Endothelial cell of umbilical vein (primary cell): ENCODE measurements around the gene CCDC144A. TPM values are rescaled to one million over a fixed set of nuclear protein-coding genes. Genes with fewer than 3 reads are reported as not detected.
"Not testable (repeated sequence)": the region's sequence is repeated elsewhere in the genome, so short reads cannot be mapped to it uniquely, and the experiment has no call there.

Experiments
- BruUV-seq: library from RNA; stranded (reverse); fragments of 400-500 nt; replicated peaks from 2 replicates; lab custom pipeline; 2021; lab: Mats Ljungman, UMichigan
- CTCF ChIA-PET: fragments of 300-600, 350-600 bp; sonication (Branson Sonifier 250); formaldehyde crosslinking; loops from one replicate; lab custom pipeline; 2021; ENCODE audit warnings: antibody characterized with exemption, inconsistent platforms; lab: Charles Lee
- POLR2A ChIA-PET: fragments of 300-600, 350-600 bp; sonication (Branson Sonifier 250); formaldehyde crosslinking; loops from one replicate; lab custom pipeline; 2021; ENCODE audit warnings: antibody characterized with exemption, inconsistent platforms; lab: Charles Lee
- DNase-seq: peaks from one replicate; pipeline ENCODE4 v3.0.0-alpha.2; 2011; ENCODE audit warnings: low read depth, low spot score
- FAIRE-seq: peaks from 2 replicates; lab custom pipeline; 2011; peaks lifted over from hg19 to GRCh38; lab: Jason Lieb, UNC
- H2AFZ ChIP-seq: 2 replicates; pipeline ENCODE4 v1.6.0; 2012; ENCODE audit warnings: low read depth, low read length, control low read depth, inconsistent platforms
- H3K27ac ChIP-seq: 2 replicates; pipeline ENCODE4 v1.5.1; 2011; ENCODE audit warnings: low read depth, mild to moderate bottlenecking, control low read depth, low read length, moderate library complexity; ENCODE audit not compliant: insufficient read depth
- H3K27me3 ChIP-seq, 2 experiments: 2 replicates each; pipeline versions ENCODE4 v1.6.0 to v1.6.1; 2011; ENCODE audit warnings: low read length in 2 of 2, mixed read lengths in 1 of 2; ENCODE audit not compliant: control insufficient read depth in 2 of 2, insufficient read depth in 2 of 2
- H3K36me3 ChIP-seq, 2 experiments: 2 replicates in 1 of 2; 3 replicates in 1 of 2; pipeline ENCODE4 v1.5.1; 2011; ENCODE audit warnings: low read length in 2 of 2, mild to moderate bottlenecking in 1 of 2, moderate library complexity in 1 of 2; ENCODE audit not compliant: control insufficient read depth in 2 of 2, insufficient read depth in 2 of 2; ENCODE audit errors: extremely low read depth in 1 of 2
- H3K4me1 ChIP-seq: 3 replicates; pipeline ENCODE4 v1.5.1; 2011; ENCODE audit warnings: mild to moderate bottlenecking, low read length; ENCODE audit not compliant: control insufficient read depth, insufficient read depth; ENCODE audit errors: extremely low read depth
- H3K4me2 ChIP-seq: 2 replicates; pipeline ENCODE4 v1.6.1; 2011; ENCODE audit warnings: low read length, control low read depth, mixed read lengths; ENCODE audit not compliant: insufficient read depth
- H3K4me3 ChIP-seq, 3 experiments: fragments of 200-600 bp in 1 of 3; sonication (generic), shearing (Covaris generic) in 1 of 3; replicated peaks in 1 of 3; 2 replicates each; pipeline ENCODE4 v1.5.1; 2011 to 2016; ENCODE audit warnings: control low read depth in 3 of 3, low read length in 3 of 3, mild to moderate bottlenecking in 2 of 3, inconsistent platforms in 1 of 3, low read depth in 1 of 3, moderate library complexity in 1 of 3; ENCODE audit not compliant: insufficient read depth in 1 of 3
- H3K79me2 ChIP-seq: 2 replicates; pipeline ENCODE4 v1.6.0; 2012; ENCODE audit warnings: low read length, inconsistent platforms; ENCODE audit not compliant: control insufficient read depth, insufficient read depth
- H3K9ac ChIP-seq: replicated peaks from 2 replicates; pipeline ENCODE3; 2011; ENCODE audit warnings: low read length, control low read depth; ENCODE audit not compliant: insufficient read depth; ENCODE audit errors: extremely low read depth
- H3K9me1 ChIP-seq: replicated peaks from 3 replicates; pipeline ENCODE4 v1.6.0; 2011; ENCODE audit warnings: mild to moderate bottlenecking, low read length; ENCODE audit not compliant: control insufficient read depth, insufficient read depth; ENCODE audit errors: extremely low read depth
- H3K9me3 ChIP-seq: replicated peaks from 2 replicates; pipeline ENCODE4 v1.5.1; 2012; ENCODE audit warnings: low read length, inconsistent platforms; ENCODE audit not compliant: control insufficient read depth, insufficient read depth
- H4K20me1 ChIP-seq: replicated peaks from 2 replicates; pipeline ENCODE3; 2011; ENCODE audit warnings: mild to moderate bottlenecking, low read length; ENCODE audit not compliant: control insufficient read depth, insufficient read depth; ENCODE audit errors: extremely low read depth
- dilution Hi-C: fragments of 300-500 bp; cut with MboI; formaldehyde crosslinking; loops from one replicate; pipeline ENCODE4 v1.15.0; 2019; ENCODE audit warnings: low sequenced_read_pairs; ENCODE audit not compliant: extremely low pct_ligation_motif_present
- intact Hi-C: fragments of 100-400 bp; cut with micrococcal nuclease; formaldehyde crosslinking; loops from one replicate; pipeline ENCODE4 v1.10.0; 2022
- polyA plus RNA-seq, 4 experiments: library from polyadenylated mRNA; depleted of rRNA in 3 of 4; stranded (reverse) in 3 of 4; unstranded in 1 of 4; fragments of >200 nt; gene quantifications; 2 replicates each; pipeline versions ENCODE4 v1.2.1 to v1.2.3, GENCODE V29; 2011 to 2012; ENCODE audit warnings: missing spikeins in 1 of 4
- total RNA-seq: library from RNA; stranded (reverse); gene quantifications from 2 replicates; pipeline ENCODE4 v1.2.3, GENCODE V29; 2021

The CCDC144A gene
- total and polyA plus RNA-seq, 2 donors (not counting 3 experiments of a cell fraction or from before 2014, with no cell fraction given): 0.27 to 7.4 TPM

DNA sequence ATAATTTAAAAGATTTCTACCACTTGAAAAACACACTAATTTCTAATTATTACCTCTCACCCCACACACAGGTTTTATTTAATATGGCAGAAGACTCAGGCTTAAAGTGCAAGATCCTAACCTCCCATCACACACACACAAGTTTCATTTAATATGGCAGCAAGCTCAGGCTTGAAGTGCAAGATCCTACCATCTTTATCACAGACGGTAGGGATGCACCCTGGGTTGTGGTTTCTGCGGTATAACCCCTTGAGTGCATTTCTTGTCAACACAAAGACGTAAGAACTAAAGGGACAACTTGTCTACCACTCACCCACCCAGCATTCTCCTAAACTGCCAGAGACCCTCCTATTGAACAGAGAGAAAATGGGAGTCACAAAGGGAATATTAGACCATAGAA, 68.1 kb downstream of the CCDC144A start:
- POLR2A ChIA-PET, BruUV-seq, H3K27me3 ChIP-seq, H2AFZ ChIP-seq, H3K27ac ChIP-seq, dilution Hi-C loops, H3K9ac ChIP-seq, H3K79me2 ChIP-seq, CTCF ChIA-PET, H3K9me3 ChIP-seq, H3K9me1 ChIP-seq, H3K36me3 ChIP-seq, intact Hi-C loops, H3K4me1 ChIP-seq, FAIRE-seq, H3K4me2 ChIP-seq, DNase-seq, H3K4me3 ChIP-seq, H4K20me1 ChIP-seq: not testable (repeated sequence)

DNA sequence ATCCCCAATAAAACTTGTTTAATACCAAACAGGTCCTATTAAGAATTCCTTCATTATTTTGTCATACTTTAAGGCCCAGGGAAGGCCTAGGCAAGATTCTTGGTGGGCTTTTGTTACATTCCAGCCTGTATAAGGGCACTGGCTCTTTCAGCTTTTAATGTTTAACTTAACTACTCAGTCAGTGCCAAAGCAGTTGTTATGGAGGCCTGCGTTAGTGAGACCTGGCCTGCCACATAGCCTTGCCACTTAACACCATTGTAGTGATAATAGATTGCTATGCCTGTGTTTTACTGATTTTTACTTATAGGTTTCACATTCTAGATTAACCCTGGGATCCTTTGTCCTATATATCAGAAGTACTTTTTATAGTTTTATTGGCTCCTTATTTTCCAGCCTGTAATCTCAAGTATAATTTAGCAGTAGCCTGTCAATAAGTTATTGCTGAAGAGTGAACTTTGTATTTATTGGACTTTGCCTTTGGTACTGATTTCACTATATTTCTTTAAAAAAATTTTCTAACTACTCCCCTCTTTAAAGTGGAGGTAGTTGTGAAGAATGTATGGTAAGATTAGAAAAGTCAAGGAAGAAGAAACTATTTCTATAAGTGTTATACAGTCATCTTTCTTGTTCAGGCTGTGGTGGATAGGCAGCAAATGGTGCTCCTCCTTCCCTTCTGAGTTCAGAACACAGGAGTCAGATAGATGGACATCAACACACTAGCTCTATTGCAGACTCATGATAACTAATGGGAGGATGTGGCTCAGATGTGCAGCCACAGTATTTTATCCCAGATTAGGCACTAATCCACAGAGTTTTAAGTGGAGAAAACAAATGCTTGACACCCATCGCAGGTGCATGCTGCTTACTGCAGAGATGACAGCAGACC, 78.5 kb downstream of the CCDC144A start:
- dilution Hi-C loops, H4K20me1 ChIP-seq, H3K27ac ChIP-seq, H2AFZ ChIP-seq, FAIRE-seq, H3K36me3 ChIP-seq, H3K4me2 ChIP-seq, POLR2A ChIA-PET, H3K9me1 ChIP-seq, H3K4me1 ChIP-seq, H3K9me3 ChIP-seq, CTCF ChIA-PET, H3K9ac ChIP-seq, H3K27me3 ChIP-seq, H3K79me2 ChIP-seq, BruUV-seq, intact Hi-C loops, DNase-seq, H3K4me3 ChIP-seq: not testable (repeated sequence)

DNA sequence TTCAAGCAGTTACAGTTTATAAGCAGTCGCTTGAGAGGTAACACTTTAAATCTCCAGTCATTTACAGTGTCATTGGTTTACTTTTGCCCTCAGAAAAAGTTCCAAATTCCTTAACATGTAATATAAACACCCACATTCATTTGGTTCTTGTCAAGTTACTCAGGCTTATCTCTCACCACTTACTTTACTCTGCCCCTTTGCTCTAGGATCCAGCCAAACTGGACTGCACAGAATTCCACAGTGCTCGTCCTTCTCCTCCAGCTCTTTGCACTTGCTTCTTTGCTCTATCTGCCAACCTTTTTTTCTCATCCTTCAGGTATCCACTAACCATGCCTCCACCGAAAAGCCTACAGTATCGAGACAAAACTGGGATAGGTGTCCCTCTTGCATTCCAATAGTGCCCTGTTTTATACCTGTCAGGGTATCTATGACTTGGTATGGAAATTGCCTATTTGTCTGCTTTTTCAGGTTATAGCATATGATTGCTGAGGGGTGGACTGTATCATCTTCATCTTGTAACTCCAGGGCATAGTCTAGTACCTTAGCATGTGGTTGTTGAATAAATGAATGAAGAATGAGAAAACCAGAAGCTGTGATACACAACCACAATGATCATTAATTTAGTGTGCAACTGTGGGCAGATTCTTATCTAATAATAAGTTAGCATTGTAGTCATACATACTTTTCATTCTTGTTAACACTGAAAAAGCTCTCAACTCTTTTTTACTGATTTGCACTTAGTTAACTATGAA, 82.5 kb downstream of the CCDC144A start:
- POLR2A ChIA-PET, CTCF ChIA-PET, H3K27ac ChIP-seq, dilution Hi-C loops, H3K79me2 ChIP-seq, FAIRE-seq, H3K4me3 ChIP-seq, H3K4me1 ChIP-seq, H3K9me1 ChIP-seq, H3K9me3 ChIP-seq, H3K27me3 ChIP-seq, BruUV-seq, H2AFZ ChIP-seq, intact Hi-C loops, H3K4me2 ChIP-seq, H3K36me3 ChIP-seq, H4K20me1 ChIP-seq, DNase-seq, H3K9ac ChIP-seq: not testable (repeated sequence)

DNA sequence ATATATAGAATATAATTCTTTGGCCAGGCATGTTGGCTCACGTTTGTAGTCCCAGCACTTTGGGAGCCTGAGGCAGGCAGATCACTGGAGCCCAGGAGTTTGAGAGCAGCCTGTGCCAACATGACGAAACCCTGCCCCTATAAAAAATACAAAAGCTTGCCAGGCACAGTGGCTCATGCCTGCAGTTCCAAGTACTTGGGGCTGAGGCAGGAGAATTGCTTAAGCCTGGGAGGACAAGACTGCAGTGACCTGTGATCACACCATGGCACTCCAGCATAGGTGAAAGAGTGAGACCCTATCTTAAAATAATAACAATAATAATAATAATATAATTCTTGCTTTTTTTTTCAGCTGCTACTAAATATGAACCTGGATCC, 83.1 kb downstream of the CCDC144A start:
- H3K9me3 ChIP-seq, DNase-seq, H3K27me3 ChIP-seq, H2AFZ ChIP-seq, H3K4me3 ChIP-seq, BruUV-seq, H3K4me1 ChIP-seq, CTCF ChIA-PET, H3K9ac ChIP-seq, intact Hi-C loops, H3K27ac ChIP-seq, H3K36me3 ChIP-seq, H3K79me2 ChIP-seq, POLR2A ChIA-PET, H4K20me1 ChIP-seq, H3K4me2 ChIP-seq, dilution Hi-C loops, H3K9me1 ChIP-seq, FAIRE-seq: not testable (repeated sequence)
